NCI-H1048 (cell line): ENCODE results near the gene NIN.
"Not testable (repeated sequence)": the region's sequence is repeated elsewhere in the genome, so short reads cannot be mapped to it uniquely, and the experiment has no call there.

Source experiments
- DNase-seq: peaks from one replicate; lab custom pipeline; 2025; lab: John Stamatoyannopoulos, UW

The NIN gene

GRCh38 chr14:50816395-50817047 is 14.4 kb downstream of the NIN start:
- no peak for DNase-seq

- not testable (repeated sequence) for DNase-seq
Measured at GRCh38 chr14:50815526-50815925, 15.4 kb downstream of the NIN start.

GRCh38 chr14:50815058-50815457 is 15.9 kb downstream of the NIN start:
- not testable (repeated sequence) for DNase-seq

- DNase-seq, result no peak
Measured at GRCh38 chr14:50814161-50814560, 16.8 kb downstream of the NIN start.

GRCh38 chr14:50813544-50813863 is 17.5 kb downstream of the NIN start:
- DNase-seq, result no peak

- DNase-seq, result no peak
Measured at GRCh38 chr14:50812856-50813543, 18.0 kb downstream of the NIN start.

GRCh38 chr14:50812180-50812579 is 18.8 kb downstream of the NIN start:
- no peak for DNase-seq

- no peak for DNase-seq
Measured at GRCh38 chr14:50808053-50808452, 22.9 kb downstream of the NIN start.

DNA sequence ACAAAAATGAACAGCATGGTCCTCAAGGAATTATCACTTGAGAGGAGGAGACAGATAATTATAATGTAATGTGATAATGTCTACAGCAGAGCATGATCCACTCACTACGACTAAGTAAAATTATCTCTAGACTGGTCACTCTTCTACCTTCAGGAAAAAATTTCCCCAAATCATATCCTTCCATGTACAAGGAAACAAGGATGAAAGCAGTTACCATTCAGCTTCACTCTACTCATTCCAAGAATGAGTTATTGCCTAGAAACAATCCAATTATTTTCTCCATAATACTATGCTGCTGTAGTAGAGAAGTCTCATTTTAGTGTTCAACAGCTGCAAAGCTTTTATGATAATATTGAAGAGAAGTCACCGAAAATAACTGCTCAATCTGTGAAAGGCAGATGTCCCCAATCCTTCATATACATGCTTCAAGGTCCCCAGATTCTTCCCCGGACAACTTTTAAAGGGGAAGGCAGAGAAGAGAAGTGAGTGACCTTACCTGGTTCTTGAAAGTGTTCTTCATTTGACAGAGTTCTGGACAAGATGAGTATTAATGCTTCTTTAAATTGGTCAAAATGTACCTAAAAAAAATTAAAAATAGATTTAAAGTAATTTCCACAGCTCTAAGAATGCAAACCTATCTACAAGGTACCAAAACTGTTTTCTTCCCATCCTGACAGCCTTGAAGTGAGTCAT is 24.6 kb downstream of the NIN start:
- DNase-seq, result no peak

- no peak for DNase-seq
Measured at GRCh38 chr14:50805396-50805795, 25.6 kb downstream of the NIN start.

- DNase-seq, result no peak
Measured at GRCh38 chr14:50804181-50804721, 26.7 kb downstream of the NIN start.

GRCh38 chr14:50801706-50802105 is 29.3 kb downstream of the NIN start:
- no peak for DNase-seq

DNA sequence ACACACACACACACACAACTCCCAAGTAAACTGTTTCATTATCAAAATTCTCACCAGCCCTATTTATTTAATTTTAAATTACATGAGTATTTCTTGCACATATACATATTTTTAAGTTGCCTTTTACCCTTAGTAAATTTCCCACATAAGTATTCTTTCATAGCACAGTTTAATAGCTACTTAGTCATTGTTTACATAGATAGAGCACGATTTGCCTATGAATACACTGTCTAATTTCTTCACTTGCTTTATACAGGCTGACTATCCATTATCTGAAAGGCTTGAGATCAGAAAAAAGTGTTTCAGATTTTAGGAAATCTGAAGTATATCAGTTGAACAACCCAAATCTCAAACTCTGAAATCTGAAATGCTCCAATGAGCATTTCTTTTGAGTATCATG is 30.9 kb downstream of the NIN start:
- DNase-seq, result no peak

DNA sequence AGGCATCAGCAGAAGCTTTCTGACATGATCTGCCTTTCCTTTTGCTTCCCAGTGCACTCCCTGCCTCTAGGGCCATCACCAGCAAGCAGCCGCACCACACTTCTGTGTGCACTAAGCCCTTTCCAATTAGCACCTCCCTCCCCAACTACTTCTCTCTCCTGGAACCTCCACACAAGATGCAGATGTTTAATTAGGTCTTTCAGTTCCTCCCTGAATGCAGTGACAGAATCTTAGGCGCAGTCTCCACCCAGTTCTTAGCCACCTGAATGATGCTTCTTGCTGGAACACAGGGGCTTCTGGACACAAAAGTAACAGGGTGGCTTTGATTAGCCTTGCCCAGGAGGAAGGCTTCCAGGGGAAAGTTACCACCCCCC is 32.9 kb downstream of the NIN start:
- no peak for DNase-seq

GRCh38 chr14:50797250-50798047 is 33.5 kb downstream of the NIN start:
- DNase-seq, result no peak

DNA sequence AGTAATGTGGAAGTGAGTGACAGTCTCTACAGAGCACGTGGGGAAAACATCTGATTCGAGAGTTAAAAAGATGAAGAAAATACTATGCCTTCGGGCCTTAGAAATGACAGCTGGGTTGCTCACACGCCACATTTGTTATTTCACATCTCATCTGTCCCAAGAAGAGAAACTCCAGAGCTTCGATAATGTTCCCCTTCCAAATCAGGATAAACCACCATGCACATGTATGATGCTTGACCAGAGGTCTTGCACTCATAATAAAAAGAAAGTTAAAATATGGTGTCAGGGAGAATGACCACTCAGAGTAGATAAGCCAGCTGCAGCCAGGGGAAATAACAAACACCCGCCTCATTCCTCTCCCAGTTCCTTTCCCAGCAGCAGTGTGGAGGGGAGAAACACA is 34.6 kb downstream of the NIN start:
- no peak for DNase-seq

GRCh38 chr14:50795909-50796308 is 35.1 kb downstream of the NIN start:
- DNase-seq, result no peak

GRCh38 chr14:50795142-50795541 is 35.8 kb downstream of the NIN start:
- DNase-seq, result no peak

DNA sequence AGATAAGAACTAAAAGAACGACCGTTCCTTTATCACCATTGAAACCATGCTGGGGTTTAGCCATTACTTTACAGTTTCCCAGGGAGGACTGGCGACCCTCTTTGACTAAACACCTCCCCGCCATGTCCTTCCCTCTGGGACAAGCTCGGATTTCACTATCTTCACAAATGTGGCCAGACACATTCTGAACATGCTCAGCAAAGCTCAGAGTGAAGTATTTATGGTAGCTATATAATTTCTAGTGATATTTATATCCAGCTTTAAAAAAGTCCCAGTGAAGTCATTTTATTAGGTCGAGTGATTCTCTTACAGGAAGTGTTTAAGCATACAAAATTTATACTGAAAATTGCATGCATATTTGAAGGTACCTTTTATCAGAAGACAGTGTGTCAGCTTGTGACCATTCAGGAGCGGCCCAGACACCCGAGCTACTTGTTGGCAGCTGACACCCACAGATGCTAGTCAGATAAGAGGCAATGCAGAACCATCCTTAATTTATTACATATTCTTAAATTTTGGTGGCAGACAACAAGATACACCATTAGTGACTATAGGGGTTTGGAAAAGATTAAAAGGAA is 36.8 kb downstream of the NIN start:
- DNase-seq, result no peak

- DNase-seq, result no peak
Measured at GRCh38 chr14:50792634-50793068, 38.3 kb downstream of the NIN start.

- no peak for DNase-seq
Measured at GRCh38 chr14:50792051-50792477, 38.9 kb downstream of the NIN start.

DNA sequence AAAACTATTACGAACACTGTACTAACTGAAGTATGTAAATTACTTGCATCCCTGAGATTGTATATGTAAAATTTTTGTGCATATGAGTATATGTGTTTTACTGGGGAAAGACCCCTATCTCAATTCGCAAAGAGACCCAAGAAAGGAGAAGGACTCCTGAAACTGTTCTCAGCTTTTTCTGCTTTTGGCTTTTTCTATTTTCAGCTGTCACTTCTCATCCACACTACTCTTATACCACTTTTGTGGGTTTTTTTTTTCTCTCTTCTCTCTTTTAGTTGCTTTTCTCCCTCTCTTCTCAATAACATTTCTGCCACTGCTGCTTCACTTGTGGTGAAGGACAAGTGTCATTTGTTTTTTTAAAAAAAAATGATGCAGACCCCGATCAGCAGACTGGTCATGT is 39.8 kb downstream of the NIN start:
- no peak for DNase-seq
